HG03159 (cell line): Measurements from ENCODE around the gene RPLP1.

Experiments
- ATAC-seq: cut with Tn5 transposase; IDR thresholded peaks from one replicate; pipeline ENCODE4 v1.9.1; 2021; ENCODE audit warnings: mild to moderate bottlenecking, moderate library complexity; ENCODE audit not compliant: unreplicated experiment

The RPLP1 gene

GRCh38 chr15:69496001-69496400 lies 43.4 kb downstream of the RPLP1 start:
- ATAC-seq, result no peak

GRCh38 chr15:69497076-69497475 lies 44.5 kb downstream of the RPLP1 start:
- ATAC-seq, result no peak

GRCh38 chr15:69497667-69498066 lies 45.0 kb downstream of the RPLP1 start:
- ATAC-seq, result no peak

- ATAC-seq, result no peak
Observed at GRCh38 chr15:69498282-69498681, 45.7 kb downstream of the RPLP1 start.

DNA sequence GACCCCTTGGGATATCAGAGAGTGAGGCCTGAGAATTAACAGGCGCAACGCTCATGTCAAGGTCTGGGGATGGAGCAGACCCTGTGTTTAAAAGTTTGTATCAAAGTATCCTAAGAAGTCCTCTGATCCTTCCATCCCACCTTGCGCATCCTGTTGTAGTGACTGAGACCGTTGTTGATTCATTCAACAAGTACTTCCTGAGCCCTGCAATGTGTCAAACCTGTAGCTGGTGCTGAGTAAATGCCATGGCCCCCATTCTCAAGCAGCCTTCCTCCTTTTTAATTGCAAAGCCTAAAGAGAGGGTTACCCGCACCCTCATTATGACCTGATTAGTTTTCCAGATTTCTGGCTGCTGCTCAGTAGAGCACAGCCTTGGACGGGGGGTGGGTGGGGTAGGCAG lies 46.4 kb downstream of the RPLP1 start:
- no peak for ATAC-seq

- ATAC-seq, result no peak
Observed at GRCh38 chr15:69499521-69500211, 47.0 kb downstream of the RPLP1 start.

DNA sequence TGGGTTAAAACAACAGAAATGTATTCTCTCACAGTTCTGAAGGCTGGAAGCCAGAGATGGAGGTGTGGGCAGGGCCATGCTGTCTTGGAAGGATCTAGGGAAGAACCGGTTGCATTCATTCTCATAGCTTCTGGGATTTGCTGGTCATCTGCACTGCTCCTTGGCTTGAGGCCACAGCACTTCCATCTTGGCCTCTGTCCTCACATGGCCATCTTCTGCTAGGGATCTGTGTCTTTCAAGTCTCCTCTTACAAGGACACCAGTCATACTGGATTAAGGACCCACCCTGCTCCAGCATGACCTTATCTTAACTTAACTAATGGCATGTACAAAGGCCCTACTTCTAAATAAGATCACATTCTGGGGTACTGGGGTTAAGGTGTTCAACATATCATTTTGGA lies 47.7 kb downstream of the RPLP1 start:
- ATAC-seq, result no peak

DNA sequence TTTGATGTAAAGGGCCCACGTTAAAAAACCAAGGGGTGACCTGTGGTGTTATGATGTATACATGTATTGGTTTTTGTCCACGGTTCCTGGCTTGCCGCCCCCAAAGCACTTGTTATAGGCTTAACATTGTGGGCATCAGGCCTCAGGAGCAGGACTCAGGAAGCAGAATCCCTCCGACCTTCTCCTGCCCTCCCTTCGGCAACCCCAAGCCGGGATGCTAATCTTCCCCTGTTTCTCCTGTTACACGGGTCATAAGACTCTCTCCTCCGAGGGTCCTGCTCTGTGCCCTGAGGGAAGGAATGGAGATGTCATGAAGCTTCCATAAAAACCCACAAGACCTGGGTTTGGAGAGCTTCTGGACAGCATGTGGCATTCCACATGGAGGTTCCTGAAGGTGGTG lies 48.8 kb downstream of the RPLP1 start:
- ATAC-seq, result no peak

DNA sequence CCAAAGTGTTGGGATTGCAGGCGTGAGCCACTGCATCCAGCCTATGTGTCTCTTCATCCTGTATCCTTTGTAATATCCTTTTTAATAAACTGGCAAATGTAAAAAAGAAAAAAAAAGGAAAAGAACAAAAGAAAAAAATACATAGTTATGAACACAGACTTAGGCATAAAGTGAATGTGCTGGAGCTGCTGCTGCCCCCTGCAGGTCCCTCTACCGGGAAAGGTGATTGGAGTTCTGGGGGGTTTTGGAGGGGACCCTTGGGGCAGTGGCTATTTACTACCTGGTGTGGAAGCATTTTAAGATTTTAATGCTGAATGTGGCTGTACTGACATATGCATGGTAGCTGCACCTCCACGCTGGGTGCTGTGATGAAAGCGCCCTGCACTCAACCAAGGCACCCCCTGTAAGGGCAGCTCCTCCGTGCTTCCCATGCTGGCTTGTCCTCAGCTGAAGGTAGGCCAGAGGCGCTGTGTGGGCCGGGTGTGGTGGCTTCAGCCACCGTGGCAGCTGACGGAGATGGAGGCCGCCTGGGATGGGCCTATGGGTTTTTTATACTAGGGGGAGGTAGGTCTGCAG lies 49.9 kb downstream of the RPLP1 start:
- no peak for ATAC-seq

DNA sequence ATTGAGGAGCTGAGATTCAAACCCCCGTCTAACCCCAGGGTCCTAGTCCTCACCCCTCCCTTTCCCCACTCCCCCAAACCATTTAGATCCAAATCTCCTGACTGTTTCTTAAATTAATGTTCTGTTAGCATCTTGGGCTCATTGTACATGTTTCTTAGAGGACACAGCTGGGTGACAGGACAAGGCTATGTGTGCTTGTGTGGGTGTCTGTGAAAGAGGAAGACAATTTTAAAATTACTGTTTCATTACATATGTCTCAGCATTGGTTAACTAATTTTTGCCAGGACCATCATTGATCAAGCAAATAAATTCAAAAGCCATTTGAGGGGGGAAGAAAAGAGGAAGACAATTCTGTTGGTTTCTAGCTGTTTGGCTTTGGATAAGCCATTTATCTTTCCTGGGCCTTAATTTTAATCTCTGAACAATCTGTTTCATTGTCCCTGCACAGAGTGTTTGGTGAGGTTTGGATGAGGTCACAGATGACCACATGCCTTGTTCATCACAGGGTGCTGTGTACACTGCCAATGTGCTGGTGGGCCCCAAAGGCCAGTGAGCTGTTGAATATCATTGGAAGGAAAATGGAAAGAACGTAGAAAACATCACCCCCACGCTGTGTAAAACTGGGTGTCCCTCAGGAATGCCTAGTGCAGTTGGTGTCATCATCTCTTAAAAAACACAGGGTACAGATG lies 51.9 kb downstream of the RPLP1 start:
- ATAC-seq, result no peak
